ENCODE results near the gene FGF23.
A peak's percentile ranks its signal among the peaks of the same experiment; 100 is the strongest.

Gene FGF23

GRCh38 chr12:4386801-4387200 is 7.3 kb upstream of the FGF23 start:
- DNase-seq (ENCODE audit: insufficient read length, low spot score), result no peak
- FAIRE-seq, result peak; percentile 72

- peak; percentile 33 for FAIRE-seq
- no peak for DNase-seq (ENCODE audit: insufficient read length, low spot score)
Observed at GRCh38 chr12:4383304-4383865, 3.9 kb upstream of the FGF23 start.

- FAIRE-seq, result no peak
- DNase-seq (ENCODE audit: insufficient read length, low spot score), result no peak
Observed at GRCh38 chr12:4380332-4380731, 820 bp upstream of the FGF23 start.

- DNase-seq (ENCODE audit: insufficient read length, low spot score) (no peak), FAIRE-seq (no peak)
Observed at GRCh38 chr12:4378772-4379171, 740 bp downstream of the FGF23 start.

GRCh38 chr12:4375449-4375848 is 4.1 kb downstream of the FGF23 start:
- DNase-seq (ENCODE audit: insufficient read length, low spot score) (no peak), FAIRE-seq (no peak)

GRCh38 chr12:4372653-4373052 is 6.9 kb downstream of the FGF23 start:
- FAIRE-seq (no peak), DNase-seq (ENCODE audit: insufficient read length, low spot score) (no peak)

GRCh38 chr12:4370265-4370664 is 9.2 kb downstream of the FGF23 start:
- no peak for FAIRE-seq

GRCh38 chr12:4369548-4369947 is 10.0 kb downstream of the FGF23 start:
- FAIRE-seq, result no peak

More at GRCh38 chr12:4370265-4370664, 9.2 kb downstream of the FGF23 start:
- DNase-seq (ENCODE audit: insufficient read length, low spot score), result no peak

GRCh38 chr12:4366090-4366489 is 13.4 kb downstream of the FGF23 start:
- FAIRE-seq (no peak), DNase-seq (ENCODE audit: insufficient read length, low spot score) (no peak)

More at GRCh38 chr12:4369548-4369947, 10.0 kb downstream of the FGF23 start:
- no peak for DNase-seq (ENCODE audit: insufficient read length, low spot score)

GRCh38 chr12:4356041-4356327 is 23.5 kb downstream of the FGF23 start:
- peak; percentile 46 for FAIRE-seq

GRCh38 chr12:4355156-4356040 is 24.1 kb downstream of the FGF23 start:
- DNase-seq (ENCODE audit: insufficient read length, low spot score) (no peak), FAIRE-seq (peak; percentile 78)

More at GRCh38 chr12:4356041-4356327, 23.5 kb downstream of the FGF23 start:
- DNase-seq (ENCODE audit: insufficient read length, low spot score), result no peak

GRCh38 chr12:4353785-4354208 is 25.7 kb downstream of the FGF23 start:
- FAIRE-seq (no peak), DNase-seq (ENCODE audit: insufficient read length, low spot score) (no peak)

GRCh38 chr12:4346931-4347330 is 32.6 kb downstream of the FGF23 start:
- no peak for FAIRE-seq

GRCh38 chr12:4331842-4332241 is 47.7 kb downstream of the FGF23 start:
- DNase-seq (ENCODE audit: insufficient read length, low spot score) (no peak), FAIRE-seq (no peak)

More at GRCh38 chr12:4346931-4347330, 32.6 kb downstream of the FGF23 start:
- DNase-seq (ENCODE audit: insufficient read length, low spot score), result no peak

- FAIRE-seq, result no peak
- DNase-seq (ENCODE audit: insufficient read length, low spot score), result no peak
Observed at GRCh38 chr12:4331221-4331620, 48.3 kb downstream of the FGF23 start.

- FAIRE-seq (no peak), DNase-seq (ENCODE audit: insufficient read length, low spot score) (no peak)
Observed at GRCh38 chr12:4330203-4330602, 49.3 kb downstream of the FGF23 start.

GRCh38 chr12:4327293-4327692 is 52.2 kb downstream of the FGF23 start:
- FAIRE-seq, result no peak

GRCh38 chr12:4325966-4326365 is 53.5 kb downstream of the FGF23 start:
- FAIRE-seq (no peak), DNase-seq (ENCODE audit: insufficient read length, low spot score) (no peak)

More at GRCh38 chr12:4327293-4327692, 52.2 kb downstream of the FGF23 start:
- no peak for DNase-seq (ENCODE audit: insufficient read length, low spot score)

GRCh38 chr12:4324366-4324765 is 55.1 kb downstream of the FGF23 start:
- DNase-seq (ENCODE audit: insufficient read length, low spot score), result no peak
- no peak for FAIRE-seq

- DNase-seq (ENCODE audit: insufficient read length, low spot score) (no peak), FAIRE-seq (no peak)
Observed at GRCh38 chr12:4323396-4323795, 56.1 kb downstream of the FGF23 start.

GRCh38 chr12:4322726-4323125 is 56.8 kb downstream of the FGF23 start:
- DNase-seq (ENCODE audit: insufficient read length, low spot score), result no peak
- FAIRE-seq, result no peak
